Coronary artery (tissue), 2 donors: ENCODE data around the gene ADSS2.

Experiments
- DNase-seq: peaks from one replicate; pipeline ENCODE4 v3.0.0-alpha.2; 2017; ENCODE audit warnings: low spot score
- H3K27ac ChIP-seq, 2 donors: fragments of 200-600 bp; sonication (generic); one replicate each; pipeline ENCODE4 v1.5.1; 2016 to 2019
- H3K4me3 ChIP-seq: fragments of 200-600 bp; sonication (generic); 2 replicates; pipeline ENCODE4 v1.5.1; 2016; ENCODE audit warnings: mild to moderate bottlenecking, moderate library complexity
- CTCF ChIP-seq: fragments of 200-600 bp; sonication (generic); IDR thresholded peaks from one replicate; pipeline ENCODE4 v1.5.1; 2019; ENCODE audit warnings: antibody characterized with exemption

Gene ADSS2

GRCh38 chr1:244444854-244445253, 6.9 kb downstream of the ADSS2 start:
- no peak for TF ChIP-seq CTCF
- peak overlapping the region; percentile 39 to 69 for H3K27ac ChIP-seq

GRCh38 chr1:244442850-244443249, 8.9 kb downstream of the ADSS2 start:
- no peak overlapping the region for H3K4me3 ChIP-seq
- TF ChIP-seq CTCF: no peak
- no peak overlapping the region for H3K27ac ChIP-seq
- no peak for DNase-seq

More at GRCh38 chr1:244444854-244445253, 6.9 kb downstream of the ADSS2 start:
- no peak for DNase-seq
- H3K4me3 ChIP-seq: peak overlapping the region; percentile 29

GRCh38 chr1:244439391-244440032, 12.2 kb downstream of the ADSS2 start:
- no peak for DNase-seq
- no peak for TF ChIP-seq CTCF
- no peak overlapping the region for H3K4me3 ChIP-seq
- H3K27ac ChIP-seq: no peak overlapping the region

- DNase-seq: no peak
- TF ChIP-seq CTCF: no peak
- H3K27ac ChIP-seq: no peak overlapping the region
- H3K4me3 ChIP-seq: no peak overlapping the region
Measured at GRCh38 chr1:244437086-244437468, 14.6 kb downstream of the ADSS2 start.

- Histone ChIP-seq H3K4me3 (no peak overlapping the region), H3K27ac (peak overlapping the region in 1 of 2 donors; percentile 25)
- TF ChIP-seq CTCF: no peak
- DNase-seq: no peak
Measured at GRCh38 chr1:244436336-244437085, 15.2 kb downstream of the ADSS2 start.

- TF ChIP-seq CTCF: no peak
- peak overlapping the region in 1 of 2 donors; percentile 25 for H3K27ac ChIP-seq
- no peak overlapping the region for H3K4me3 ChIP-seq
- DNase-seq: no peak
Measured at GRCh38 chr1:244435562-244436205, 16.0 kb downstream of the ADSS2 start.
